ENCODE results near the gene TM9SF1. TPM values are rescaled to one million over a fixed set of nuclear protein-coding genes. Genes with fewer than 3 reads are reported as not detected.
A peak's percentile ranks its signal among the peaks of the same experiment; 100 is the strongest.

The TM9SF1 gene
- total and polyA plus RNA-seq, 9 of the 15 experiments (the other 6 are each of a cell fraction or from before 2014, with no cell fraction given) = 5.3 to 20.3 (median 11.8) TPM

DNA sequence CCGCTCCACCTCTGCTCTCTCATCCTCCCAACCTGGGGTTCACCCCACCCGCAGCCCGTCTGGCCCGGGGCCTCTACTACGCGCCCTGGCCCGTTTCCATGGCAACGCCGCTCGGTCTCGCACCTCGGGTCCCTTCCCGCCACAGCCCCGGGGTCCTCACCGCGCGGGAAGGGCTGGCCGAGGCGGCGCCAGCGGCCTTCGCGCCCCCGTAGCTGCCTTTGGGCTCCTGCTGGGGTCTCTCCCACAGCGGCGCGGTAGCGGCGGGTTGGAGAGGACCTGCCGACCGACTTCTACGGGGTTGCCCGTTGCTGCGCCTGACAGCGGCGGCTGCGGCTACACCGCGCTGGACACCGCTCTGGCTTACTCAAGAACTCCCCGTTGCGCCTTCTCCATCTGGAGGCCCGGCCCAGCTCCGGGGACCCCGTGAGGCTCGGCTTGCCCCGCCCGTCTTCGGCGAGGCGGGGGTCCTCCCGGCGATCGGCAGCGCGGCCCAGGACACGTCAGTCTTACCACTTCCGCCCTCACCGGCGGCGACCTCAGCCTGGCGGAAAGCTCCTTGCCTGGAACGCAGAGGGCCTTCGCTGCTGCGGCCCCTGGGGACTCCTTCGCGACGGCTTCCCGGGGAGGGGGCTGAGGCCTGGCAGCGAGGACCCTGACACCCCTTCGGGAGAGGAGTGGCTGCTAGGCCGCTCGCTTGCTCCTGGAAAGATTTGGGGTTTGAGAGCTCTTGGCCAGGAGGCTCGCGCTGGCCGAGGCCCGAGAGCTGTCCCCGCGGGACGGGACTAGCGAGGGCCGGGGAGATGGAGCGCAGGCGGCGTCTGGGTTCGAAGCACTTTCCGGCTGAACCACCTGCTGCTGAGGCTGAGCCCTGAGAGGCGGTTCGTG, at the start of gene TM9SF1 (continued):
- TF ChIP-seq, protein P1, sequence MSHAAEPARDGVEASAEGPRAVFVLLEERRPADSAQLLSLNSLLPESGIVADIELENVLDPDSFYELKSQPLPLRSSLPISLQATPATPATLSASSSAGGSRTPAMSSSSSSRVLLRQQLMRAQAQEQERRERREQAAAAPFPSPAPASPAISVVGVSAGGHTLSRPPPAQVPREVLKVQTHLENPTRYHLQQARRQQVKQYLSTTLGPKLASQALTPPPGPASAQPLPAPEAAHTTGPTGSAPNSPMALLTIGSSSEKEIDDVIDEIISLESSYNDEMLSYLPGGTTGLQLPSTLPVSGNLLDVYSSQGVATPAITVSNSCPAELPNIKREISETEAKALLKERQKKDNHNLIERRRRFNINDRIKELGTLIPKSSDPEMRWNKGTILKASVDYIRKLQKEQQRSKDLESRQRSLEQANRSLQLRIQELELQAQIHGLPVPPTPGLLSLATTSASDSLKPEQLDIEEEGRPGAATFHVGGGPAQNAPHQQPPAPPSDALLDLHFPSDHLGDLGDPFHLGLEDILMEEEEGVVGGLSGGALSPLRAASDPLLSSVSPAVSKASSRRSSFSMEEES (CRISPR knock-in tag; IDR thresholded peaks at IDR 0.05) = no peak
- TF ChIP-seq, protein P2, sequence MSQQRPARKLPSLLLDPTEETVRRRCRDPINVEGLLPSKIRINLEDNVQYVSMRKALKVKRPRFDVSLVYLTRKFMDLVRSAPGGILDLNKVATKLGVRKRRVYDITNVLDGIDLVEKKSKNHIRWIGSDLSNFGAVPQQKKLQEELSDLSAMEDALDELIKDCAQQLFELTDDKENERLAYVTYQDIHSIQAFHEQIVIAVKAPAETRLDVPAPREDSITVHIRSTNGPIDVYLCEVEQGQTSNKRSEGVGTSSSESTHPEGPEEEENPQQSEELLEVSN (IDR thresholded peaks at IDR 0.05; ENCODE audit: borderline replicate concordance in 1 of 2, extremely low read depth in 1 of 2, insufficient read depth in 1 of 2, insufficient read length in 1 of 2, low read depth in 1 of 2, low read length in 1 of 2, poor library complexity in 1 of 2, severe bottlenecking in 1 of 2) = peak; percentile 99 to 100
- TF ChIP-seq ILF3 (IDR thresholded peaks at IDR 0.05; ENCODE audit: borderline replicate concordance) (no peak), EP400 (IDR thresholded peaks at IDR 0.05) (peak; percentile 93), RBBP5 (IDR thresholded peaks at IDR 0.05; ENCODE audit: borderline replicate concordance, insufficient read depth, low read length, poor library complexity, severe bottlenecking) (peak; percentile 83), IFI16 (CRISPR knock-in tag; IDR thresholded peaks at IDR 0.05) (no peak), NR2C1 (IDR thresholded peaks at IDR 0.05) (no peak), NR2C1 (tag; IDR thresholded peaks at IDR 0.05) (0 out of 2 replicates have a peak, but pooled peaks have one; percentile 41), ZBTB17 (CRISPR knock-in tag; IDR thresholded peaks at IDR 0.05) (peak; percentile 29), NR4A1 (CRISPR knock-in tag; IDR thresholded peaks at IDR 0.05) (no peak), NR4A1 (tag; IDR thresholded peaks at IDR 0.05) (no peak), ZNF431 (CRISPR knock-in tag; IDR thresholded peaks at IDR 0.05) (0 out of 2 replicates have a peak, but pooled peaks have one; percentile 16), ZNF140 (CRISPR knock-in tag; IDR thresholded peaks at IDR 0.05) (no peak)
- TF ChIP-seq, protein P3, sequence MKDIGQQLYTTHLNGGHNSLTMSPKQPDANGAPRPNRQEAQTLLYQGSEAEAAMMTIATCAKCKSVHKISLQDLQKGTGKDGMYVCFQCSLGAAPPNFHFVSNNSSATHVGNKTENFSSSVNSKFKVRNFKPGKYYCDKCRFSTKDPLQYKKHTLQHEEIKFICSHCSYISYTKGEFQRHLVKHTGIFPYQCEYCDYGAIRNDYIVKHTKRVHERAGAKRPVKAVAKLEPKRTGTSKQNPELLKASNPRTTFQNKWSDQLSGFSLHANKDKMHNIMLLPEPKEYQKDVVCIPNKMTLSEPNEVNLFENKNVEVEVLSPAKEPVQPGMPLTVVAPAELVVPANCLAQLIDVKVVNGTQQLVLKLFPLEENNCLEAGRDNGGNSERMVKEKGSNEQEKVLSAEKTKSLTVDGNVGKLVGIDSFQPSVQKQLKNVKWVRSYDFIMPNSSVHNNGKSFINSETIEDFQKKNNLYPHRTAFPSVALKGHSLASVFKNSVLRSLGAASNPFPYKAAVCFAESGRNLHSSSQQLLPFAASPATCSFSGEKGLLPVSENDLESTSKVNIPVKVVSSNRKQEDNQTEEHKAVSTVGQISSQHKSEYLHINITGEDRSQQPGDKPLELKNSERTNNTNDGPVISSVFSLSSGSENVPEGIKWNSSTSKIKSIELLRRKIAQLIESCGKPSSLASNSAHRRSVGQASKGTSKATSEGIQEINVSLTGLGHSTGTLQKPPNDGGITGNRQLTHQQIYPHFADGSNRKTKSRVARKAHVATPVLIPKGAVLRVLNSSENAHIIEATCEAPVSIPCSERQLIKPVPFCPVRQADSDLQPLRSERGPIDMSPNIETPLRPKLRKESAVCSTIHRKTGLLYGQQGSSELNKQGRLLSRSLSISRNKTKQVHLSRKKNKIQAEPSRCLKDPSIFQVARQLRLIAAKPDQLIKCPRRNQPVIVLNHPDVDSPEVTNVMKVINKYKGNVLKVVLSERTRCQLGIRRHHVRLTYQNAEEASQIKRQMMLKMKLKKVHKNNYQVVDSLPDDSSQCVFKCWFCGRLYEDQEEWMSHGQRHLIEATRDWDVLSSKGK (CRISPR knock-in tag; IDR thresholded peaks at IDR 0.05) = no peak
- TF ChIP-seq, protein P4, sequence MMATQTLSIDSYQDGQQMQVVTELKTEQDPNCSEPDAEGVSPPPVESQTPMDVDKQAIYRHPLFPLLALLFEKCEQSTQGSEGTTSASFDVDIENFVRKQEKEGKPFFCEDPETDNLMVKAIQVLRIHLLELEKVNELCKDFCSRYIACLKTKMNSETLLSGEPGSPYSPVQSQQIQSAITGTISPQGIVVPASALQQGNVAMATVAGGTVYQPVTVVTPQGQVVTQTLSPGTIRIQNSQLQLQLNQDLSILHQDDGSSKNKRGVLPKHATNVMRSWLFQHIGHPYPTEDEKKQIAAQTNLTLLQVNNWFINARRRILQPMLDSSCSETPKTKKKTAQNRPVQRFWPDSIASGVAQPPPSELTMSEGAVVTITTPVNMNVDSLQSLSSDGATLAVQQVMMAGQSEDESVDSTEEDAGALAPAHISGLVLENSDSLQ (IDR thresholded peaks at IDR 0.05) = peak; percentile 71
- TF ChIP-seq, protein P5, sequence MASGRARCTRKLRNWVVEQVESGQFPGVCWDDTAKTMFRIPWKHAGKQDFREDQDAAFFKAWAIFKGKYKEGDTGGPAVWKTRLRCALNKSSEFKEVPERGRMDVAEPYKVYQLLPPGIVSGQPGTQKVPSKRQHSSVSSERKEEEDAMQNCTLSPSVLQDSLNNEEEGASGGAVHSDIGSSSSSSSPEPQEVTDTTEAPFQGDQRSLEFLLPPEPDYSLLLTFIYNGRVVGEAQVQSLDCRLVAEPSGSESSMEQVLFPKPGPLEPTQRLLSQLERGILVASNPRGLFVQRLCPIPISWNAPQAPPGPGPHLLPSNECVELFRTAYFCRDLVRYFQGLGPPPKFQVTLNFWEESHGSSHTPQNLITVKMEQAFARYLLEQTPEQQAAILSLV (tag; IDR thresholded peaks at IDR 0.05) = no peak
